Inflammatory macrophage treated with lipopolysaccharide for 1 hour (primary cell): ENCODE measurements around the gene ANKRD33B.
"Not testable (repeated sequence)": the region's sequence is repeated elsewhere in the genome, so short reads cannot be mapped to it uniquely, and the experiment has no call there.

ENCODE experiments used
- DNase-seq, 2 donors: peaks; one replicate each; pipeline ENCODE4 v3.0.0-alpha.2; 2020 to 2022

ANKRD33B gene

DNA sequence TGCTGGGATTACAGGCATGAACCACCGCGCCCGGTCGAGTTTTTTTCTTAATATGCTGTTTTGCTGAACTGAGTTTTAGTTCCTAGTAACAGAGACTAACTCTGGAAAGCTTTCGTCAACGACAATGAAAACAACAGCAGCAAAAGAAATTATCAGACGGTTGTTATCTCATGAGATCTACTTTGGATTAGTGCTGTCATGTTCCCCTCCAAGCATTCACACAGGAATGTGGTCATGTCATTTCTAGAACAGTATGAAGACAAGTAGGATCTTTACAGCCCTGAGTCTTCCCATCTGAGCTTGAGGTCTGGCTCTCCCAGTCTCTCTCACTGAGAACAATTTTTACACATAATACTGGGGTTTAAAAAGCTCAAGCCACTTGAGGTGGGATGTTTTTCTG, 4.0 kb upstream of the ANKRD33B start:
- DNase-seq = no peak

DNA sequence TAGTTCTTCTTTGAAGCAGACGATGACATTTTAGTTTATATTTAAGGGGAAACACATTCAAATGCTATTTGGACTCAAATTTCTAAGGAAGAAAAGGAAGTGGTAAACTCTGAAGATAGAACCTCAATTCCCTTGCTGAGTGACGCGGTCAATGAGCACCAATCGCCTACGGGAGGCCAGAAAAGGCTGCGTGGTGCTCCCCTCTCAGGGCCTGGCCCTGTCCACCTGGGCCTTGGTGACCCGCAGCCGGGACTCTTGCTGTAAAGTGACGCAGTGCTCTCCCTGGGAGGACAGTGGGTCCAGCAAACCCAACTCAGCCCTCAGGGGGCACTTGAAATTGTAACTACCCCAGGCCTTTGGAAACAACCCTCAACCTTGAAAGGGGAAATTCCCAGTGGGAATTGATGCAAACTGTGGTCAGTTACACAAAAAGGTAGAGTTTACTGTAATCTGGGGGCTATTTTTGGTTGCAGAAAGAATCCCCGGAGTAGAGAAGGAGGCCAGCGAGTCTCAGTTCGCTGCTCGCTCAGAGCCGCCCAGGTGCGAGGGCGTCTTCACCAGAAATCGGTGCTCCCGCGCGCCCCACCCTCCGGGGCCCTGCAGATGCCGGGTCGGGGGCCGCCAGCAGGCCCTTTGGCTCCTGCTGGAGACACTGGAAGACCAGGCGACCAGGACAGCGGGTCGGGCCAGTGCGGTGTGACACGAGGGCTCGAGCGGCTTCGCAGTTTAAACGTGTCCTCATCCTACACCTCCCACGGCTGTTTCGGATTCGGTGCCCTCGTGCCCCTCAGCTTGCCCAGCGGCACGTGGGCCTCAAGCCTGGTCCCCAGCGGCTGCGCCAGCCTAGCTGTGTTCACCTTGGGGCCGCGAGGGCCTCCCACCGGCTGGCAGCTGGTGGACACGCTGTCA, 1.4 kb upstream of the ANKRD33B start:
- peak; percentile 49 to 72 for DNase-seq

DNA sequence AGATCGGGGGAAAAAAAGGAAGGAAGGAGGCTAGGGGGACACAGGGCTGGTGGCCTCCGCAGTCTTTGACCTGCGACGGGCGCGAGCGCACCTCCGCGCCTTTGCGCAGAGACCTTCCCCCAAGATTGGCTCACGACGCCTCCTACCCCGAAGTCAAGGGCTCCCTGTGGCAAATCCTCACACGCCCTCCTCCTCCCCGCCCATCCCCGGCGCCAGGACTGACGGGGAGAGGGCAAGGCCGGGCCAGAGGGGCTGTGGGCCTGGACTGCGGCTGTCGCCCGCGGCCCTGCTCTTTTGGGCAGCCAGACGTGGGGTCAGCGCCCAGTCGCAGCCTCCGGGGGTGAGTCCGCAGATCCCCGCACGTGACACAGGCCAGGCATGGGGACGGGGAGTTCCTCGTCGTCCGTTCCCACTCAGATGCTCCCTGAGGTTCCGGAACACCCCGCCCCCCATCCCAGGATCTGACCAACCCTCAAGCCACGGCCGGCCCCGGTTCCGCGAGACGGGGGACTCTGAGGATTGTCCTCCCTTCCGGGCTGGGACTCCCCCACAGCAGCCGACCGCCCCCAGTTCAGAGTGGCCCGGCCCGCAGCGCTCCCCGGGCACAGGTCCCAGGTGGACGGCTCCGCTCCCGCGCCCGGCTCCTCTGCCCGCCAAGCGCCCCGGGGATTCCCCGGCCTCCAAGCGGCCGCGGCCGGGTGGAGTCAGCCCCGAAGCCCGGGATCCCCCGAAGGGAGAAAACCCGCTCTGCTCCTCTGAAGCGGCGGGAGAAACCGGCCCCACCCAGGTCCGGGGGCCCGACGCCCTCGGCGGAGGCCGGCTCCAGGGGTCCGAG, 543 bp upstream of the ANKRD33B start:
- peak; percentile 66 to 68 for DNase-seq

DNA sequence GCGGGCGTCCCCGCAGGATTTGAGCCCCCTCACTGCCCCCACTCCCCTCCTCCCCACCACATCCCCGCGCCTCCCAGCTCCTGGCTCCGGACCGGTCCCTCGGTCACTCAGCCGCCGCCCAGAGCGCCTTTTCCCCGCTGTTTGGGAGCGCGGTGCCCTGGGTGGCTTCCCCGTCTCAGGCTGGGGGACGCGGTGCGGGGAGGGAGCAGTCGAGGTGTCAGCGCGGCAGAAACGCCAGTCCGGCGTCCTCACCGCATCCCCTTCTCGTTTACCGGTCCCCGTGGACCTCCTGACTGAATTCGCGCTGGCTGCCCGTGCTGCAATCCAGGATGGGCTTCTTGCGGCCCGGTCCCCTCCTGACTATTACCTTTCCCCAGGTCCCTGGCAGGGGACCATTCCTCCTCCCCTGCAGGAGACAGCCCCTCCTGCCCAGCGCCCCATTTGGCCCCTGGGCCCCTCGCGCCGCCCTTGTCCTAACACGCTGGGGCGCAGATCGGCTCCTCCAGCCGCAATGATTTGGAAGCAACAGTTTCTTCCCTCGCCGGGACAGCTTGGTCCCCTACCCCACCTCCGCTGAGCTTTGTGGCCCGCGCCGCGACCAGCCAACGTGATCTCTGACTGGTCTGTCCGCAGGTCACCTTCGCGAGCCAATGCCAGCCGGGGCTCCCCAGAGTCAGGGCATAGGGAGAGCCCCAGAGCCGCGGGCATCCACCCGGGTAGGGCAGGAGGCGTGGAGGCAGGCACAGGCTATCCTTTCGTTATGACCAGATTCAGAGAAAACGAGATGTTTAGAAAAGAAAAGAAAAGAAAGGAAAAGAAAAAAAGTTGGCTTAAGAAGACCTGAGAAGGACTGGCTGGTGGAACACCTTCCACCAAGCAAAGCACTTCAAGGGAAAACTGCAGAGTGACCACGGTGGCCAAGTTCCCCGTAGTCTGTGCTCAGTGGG, 1.2 kb downstream of the ANKRD33B start:
- DNase-seq = no peak

DNA sequence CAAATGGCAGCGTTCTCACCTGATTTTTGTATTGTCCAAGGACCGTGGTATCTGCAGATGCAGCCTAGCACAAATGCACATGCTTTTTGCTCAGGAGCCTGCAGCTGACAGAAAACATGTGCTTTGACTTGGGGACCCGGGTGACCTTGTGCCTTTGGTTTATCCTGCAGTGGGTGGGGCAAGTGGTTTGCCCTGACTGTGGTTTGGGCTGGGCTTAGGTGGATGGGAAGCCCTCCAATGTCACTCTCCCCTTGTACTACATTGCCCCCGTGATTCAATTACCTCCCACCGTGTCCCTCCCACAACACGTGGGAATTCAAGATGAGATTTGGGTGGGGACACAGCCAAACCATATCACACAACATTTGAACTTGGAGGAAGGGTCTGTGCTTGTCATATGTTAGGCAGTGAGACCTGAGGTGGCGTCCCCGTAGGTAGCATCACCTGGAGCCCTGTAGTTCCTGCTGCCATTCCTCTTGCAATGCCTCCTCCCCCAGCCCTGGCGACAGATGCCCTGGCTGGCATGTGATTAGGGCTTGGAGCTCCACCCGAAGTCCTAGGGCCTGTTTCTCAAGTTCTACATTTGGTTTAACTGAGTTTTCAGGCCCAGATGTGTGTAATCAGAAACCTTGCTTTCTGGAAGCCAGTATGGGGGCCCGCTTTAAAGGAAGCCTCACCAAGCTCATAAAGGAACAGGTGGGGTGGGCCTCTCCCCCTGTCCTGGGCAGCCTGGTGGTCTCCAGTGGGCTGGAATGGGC, 2.1 kb downstream of the ANKRD33B start:
- DNase-seq = no peak

DNA sequence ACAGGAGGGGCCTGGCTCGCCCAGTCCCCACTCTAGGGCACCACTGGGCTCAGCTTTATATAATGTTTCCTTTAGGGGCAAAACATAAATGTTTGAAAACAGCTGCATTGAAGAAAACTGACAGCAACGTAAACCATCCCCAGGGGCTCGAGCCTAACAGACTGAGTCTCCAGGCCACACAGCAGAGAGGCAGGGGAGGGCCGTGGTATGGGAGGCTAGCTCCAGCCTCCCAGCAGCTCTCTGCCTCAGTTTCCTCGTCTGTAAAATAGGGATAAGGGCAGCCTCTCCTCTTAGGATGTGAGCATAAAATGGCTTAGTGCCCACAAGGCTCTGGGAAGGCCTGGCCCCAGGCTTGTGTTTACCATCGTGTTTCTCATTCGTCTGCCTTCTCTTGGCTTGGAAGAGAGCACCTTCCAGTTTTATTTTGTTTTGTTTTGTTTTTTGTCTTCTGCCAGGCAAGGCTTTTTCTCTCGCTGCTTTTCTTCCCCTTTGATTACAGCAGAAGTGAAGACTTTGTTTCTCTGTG, 2.7 kb downstream of the ANKRD33B start:
- no peak for DNase-seq

DNA sequence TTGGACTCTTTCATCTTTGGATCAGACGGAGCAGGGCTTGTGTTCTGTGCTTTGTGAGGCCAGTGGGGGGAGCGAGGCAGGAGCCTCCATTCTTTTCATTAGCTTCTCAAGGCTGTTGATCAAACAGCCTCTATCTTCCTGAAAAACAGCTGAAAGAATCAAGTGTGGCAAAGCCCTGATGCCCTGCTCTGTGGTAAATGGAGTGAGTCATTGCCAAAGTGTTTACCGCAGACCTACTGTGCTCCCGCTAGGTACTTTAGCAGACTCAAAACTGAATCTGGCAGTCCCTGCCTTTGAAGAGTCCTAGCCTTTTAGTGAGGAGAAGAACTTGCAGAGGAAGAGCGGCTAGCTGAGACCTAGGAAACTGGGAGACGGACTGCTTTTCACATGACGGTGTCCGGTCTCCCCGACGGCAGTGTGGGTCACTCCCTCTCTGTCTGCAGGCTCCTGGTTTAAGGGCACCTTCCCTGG, 3.3 kb downstream of the ANKRD33B start:
- no peak for DNase-seq

DNA sequence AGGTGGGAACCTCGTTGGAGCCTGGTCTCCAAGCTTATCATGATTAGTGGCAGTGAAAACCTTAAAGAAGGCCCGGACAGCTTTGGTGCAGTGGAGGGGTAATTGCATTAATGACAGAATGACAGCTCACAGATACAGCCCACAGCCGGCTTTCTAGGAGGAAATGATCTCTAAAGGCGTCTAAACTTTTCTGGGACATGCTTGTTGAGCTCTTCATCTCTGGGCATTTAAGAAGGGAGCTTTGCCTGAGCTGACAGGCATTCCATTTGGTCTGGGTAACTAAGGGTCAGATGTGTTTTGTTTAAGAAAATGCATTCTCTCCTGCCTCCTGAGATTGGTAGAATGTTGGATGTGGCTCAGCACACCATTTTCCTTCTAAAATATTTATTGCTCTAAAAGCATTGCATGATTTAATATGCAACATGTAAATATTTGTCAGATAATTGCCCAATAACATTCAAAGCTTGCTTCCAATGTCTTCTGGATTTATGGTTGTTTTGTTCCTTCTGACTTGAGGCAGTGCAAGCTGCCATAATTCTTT, 4.0 kb downstream of the ANKRD33B start:
- DNase-seq = no peak

DNA sequence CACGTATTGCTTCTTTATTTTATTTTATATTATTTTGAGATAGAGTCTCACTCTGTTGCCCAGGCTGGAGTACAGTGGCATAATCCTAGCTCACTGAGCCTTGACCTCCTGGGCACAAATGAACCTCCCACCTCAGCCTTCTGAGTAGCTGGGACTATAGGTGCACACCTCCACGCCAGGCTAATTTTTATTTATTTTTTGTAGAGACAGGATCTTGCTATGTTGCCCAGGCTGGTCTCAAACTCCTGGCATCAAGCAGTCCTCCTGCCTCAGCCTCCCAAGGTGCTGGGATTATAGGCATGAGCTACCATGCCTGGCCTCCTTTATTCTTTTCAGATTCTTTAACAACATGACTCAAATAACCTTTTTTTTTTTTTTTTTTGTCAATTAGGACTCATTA, 6.7 kb downstream of the ANKRD33B start:
- not testable (repeated sequence) for DNase-seq

DNA sequence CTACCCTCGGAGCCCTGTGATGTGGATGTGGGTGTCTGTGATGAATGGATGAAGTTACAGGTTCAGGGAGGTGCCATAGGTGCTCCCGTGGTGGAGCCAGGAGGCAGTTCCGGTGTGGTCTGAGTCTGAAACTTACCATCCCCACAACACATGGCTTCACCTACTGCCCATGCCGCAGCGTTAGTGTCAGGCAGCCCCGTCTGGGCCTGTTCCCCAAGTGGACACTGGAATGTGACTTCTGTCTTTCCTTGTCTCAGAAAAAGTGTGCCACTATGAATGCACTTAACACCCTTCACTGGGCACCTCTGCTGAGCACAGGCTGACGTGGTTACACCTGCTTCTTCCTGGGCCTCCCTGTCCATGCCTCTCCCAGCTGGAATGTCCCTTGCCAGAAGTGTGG, 8.6 kb downstream of the ANKRD33B start:
- DNase-seq = no peak

DNA sequence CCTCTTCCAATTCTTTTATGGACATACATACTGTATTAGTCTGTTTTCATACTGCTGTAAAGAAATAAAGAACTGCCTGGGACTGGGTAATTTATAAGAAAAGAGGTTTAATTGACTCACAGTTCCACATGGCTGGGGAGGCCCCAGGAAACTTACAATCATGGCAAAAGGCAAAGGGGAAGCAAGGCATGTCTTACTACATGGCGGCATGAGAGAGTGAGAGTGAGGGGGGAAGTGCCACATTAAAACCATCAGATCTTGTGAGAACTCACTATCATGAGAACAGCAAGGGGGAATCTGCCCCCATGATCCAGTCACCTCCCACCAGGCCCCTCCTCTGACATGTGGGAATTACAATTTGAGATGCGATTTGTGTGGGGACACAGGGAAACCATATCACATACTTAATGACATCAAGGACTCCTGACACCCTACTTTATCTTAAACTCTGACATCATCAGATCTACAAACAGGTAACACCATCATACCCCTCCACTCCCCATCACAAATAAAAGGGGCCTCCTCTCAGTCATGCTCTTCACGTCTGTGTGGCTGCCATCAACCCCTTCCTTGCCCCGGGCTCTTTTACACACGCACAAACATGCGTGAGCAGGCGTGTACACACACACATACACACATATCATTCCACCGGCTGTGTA, 9.7 kb downstream of the ANKRD33B start:
- peak; percentile 51 to 74 for DNase-seq

DNA sequence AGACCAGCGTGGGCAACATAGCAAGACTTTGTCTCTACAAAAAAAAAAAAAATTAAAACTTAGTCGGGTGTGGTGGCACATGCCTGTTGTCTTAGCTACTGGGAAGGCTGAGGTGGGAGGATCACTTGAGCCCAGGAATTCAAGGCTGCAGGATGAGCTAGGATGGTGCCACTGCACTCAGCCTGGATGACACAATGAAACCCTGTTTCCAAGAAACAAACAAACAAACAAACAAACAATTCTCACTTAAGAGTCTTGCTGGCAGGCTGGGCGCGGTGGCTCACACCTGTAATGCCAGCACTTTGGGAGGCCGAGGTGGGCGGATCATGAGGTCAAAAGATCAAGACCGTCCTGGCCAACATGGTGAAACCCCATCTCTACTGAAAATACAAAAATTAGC, 11.0 kb downstream of the ANKRD33B start:
- DNase-seq = not testable (repeated sequence)

DNA sequence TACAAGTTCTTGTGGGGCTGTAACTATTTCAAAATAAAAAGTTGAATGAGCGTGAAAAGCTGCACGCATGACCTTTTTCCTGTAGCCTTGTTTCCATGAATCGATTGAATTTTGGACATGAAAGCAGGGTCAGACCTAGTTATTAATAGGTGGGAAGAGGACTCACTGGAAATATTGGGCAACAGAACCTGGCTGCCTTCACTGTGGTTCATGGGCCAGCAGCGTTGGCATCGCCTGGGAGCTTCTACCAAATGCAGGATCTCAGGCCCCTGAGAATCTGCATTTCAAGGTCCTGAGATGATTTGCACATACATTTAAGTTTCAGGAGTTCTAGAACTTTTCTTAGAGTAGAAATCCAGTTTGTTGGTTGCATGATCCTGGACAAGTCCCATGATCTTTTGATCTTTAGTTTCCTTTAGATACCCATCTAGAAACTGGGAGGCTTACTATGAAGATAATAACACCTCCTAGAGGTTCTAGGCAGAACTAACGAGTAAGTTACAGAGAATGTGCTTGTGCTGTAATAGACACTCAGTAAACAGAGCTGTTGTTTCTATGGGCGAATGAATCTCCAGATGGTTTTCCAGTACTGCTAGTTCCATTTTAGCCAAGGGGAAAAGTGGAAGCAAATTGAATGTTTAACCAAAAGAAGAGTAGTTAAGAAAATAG, 12.4 kb downstream of the ANKRD33B start:
- DNase-seq = no peak

DNA sequence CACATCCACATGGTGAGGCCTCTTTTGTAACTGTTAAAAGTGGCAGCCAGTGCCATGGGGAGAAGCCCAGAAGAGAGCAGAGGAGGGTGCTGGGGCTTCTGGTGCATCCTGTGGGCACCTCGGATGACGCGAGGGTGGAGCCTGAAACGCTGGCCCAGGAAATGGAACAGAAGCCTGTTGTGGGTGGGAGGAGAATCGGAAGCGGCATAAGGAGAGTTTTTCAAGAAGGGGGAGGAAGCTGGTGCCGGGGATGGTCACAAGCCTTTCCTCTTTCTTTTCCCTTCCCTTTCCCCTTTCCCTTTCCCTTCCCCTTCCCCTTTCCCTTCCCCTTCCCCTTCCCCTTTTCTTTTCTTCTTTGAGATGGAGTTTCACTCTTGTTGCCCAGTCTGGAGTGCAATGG, 12.9 kb downstream of the ANKRD33B start:
- peak; percentile 52 to 56 for DNase-seq

DNA sequence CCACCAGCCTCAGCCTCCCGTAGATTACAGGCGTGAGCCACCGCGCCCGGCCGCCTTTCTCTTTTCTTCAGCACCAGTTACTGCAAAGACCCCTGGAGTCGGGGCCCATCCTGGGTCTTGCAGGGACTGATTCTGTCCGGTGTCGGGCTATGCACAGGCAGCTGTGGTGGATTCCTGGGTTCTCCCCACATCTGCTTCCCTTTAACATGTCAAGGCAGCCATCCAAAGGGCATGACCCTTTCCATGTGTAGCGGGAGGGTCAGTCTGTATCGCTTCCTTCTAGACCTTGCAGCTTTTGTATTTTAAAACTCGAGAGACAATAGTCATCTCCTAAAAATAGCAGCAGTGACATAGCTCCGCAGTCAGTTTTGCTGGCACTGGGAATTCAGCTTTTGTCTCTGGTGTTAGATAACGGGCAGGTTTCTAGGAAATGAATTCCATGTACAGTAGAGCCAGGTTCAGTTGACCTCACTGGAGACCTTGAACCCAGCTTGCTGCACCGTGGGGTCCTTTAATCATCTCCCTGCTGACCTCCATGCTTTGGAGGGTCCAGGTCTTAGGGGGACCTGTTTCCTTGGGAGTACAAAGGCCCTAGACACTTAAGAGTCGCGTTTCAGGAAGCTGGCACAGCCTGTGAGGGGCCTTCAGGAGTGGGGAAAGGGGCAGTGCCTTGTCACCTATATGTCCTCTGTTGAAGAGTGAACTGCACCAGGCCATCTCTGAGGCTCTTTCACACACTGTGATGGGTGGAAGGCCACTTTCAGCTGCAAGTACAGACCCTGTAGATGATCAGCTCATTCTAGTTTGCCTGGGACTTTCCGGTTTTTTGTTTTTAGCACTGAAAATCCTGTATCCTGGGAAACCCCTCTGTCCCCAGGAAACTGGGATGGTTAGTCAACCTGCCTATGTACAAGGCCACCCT, 13.8 kb downstream of the ANKRD33B start:
- peak; percentile 76 to 87 for DNase-seq

DNA sequence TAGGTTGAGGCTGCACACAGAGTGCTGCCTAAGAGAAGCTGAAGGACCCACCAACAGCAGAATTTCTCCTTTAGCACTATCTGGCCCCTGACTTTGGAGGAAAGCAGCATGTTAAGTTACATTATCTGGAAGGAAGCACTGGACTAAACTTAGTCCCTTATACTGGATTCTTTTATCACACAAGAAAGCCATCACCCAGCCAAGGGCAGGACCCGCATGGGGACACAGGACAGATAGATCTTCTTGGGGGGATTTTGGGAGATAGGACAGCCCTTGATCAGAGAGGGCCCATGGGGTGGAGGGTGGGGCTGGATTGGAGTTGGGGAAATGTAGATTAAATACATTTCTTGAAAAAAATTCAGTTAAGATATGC, 14.4 kb downstream of the ANKRD33B start:
- no peak for DNase-seq

DNA sequence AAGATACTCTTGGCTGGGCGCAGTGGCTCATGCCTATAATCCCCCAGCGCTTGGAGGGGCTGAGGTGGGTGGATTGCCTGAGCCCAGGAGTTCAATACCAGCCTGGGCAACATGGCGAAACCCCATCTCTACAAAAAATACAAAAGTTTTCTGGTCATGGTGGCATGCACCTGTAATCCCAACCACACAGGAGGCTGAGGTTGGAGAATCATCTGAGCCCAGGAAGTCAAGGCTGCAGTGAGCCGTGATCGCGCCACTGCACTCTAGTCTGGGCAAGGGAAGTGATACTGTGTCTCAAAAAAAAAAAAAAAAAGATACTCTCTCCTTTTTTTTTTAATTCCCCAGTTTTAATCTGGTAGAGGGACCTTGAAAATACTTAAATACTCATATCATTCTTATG, 15.0 kb downstream of the ANKRD33B start:
- DNase-seq = no peak

DNA sequence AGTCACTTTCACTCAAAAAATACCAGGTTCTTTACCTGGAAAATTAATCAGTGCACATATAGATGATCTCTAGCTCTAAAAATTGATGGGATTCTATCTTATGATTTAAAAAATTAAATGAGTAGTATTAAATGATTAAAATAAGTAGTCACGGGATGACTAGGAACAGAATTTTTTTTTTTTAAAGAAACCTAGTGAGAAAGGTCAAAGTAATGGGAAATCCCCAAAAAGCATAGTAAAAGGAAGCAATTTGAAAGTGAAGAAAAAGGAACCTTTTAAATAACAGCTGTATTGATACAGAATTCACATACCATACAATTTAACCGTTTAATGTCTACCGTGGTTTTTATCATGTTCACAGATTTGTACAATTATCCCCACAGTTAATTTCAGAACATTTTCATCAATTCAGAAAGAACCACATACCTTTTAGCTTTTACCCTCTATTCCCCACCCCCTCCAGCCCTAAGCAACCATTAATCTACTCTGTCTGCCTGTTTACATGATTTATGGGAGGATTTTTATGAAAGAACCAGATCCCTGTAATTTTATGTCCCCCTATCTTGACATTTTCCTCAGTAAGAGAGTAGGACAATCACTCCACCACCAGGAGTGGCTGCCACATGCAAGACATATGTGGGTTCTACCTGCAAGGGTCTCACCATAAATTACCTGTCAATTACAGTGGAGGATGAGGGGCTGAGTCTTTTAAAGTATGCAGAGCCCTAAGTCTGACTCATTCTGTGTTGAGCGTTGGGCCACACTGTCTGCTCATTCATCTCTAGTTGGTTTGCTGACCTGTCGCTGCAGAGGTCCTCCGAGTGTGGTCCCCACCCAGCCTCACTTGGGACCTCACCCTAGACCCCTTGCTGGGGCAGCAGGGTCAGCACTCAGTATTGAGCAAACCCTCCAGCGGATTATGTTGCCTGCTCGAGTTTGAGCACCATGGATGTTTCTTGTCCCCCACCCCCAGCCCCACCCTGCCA, 16.0 kb downstream of the ANKRD33B start:
- DNase-seq = peak; percentile 48 to 59
